ENCODE results near the gene PPP3R2.

PPP3R2 gene

GRCh38 chr9:101632611-101633010, 37.8 kb upstream of the PPP3R2 start:
- H3K4me3 ChIP-seq (ENCODE audit: low read depth, low read length), result no peak overlapping the region
- no peak for DNase-seq (ENCODE audit: low read depth)
- TF ChIP-seq, protein P1, sequence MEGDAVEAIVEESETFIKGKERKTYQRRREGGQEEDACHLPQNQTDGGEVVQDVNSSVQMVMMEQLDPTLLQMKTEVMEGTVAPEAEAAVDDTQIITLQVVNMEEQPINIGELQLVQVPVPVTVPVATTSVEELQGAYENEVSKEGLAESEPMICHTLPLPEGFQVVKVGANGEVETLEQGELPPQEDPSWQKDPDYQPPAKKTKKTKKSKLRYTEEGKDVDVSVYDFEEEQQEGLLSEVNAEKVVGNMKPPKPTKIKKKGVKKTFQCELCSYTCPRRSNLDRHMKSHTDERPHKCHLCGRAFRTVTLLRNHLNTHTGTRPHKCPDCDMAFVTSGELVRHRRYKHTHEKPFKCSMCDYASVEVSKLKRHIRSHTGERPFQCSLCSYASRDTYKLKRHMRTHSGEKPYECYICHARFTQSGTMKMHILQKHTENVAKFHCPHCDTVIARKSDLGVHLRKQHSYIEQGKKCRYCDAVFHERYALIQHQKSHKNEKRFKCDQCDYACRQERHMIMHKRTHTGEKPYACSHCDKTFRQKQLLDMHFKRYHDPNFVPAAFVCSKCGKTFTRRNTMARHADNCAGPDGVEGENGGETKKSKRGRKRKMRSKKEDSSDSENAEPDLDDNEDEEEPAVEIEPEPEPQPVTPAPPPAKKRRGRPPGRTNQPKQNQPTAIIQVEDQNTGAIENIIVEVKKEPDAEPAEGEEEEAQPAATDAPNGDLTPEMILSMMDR (conservative IDR thresholded peaks at IDR 0.05; ENCODE audit: low read depth, low read length), result no peak

DNA sequence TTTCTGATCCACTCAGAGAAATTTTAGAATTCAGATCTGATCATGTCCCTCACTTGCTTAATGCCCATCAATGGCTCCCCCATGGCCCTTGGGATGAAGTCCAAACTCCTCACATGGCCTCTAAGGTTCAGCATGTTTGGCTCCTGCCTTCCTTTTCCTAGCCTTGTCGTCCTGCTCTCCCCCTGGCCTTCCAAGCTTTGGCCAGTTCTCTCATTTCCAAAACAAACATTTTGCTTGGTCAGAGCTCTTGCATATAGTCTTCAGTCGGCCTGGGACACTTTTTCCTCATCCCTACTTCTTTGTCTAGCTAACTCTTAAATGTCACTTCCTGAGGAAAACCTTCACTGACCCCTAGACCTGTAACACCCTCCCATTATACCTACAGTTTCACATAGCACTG, 37.1 kb upstream of the PPP3R2 start:
- no peak overlapping the region for H3K4me3 ChIP-seq (ENCODE audit: low read depth, low read length)
- DNase-seq (ENCODE audit: low read depth), result no peak
- TF ChIP-seq, protein P1 (conservative IDR thresholded peaks at IDR 0.05; ENCODE audit: low read depth, low read length), result no peak

DNA sequence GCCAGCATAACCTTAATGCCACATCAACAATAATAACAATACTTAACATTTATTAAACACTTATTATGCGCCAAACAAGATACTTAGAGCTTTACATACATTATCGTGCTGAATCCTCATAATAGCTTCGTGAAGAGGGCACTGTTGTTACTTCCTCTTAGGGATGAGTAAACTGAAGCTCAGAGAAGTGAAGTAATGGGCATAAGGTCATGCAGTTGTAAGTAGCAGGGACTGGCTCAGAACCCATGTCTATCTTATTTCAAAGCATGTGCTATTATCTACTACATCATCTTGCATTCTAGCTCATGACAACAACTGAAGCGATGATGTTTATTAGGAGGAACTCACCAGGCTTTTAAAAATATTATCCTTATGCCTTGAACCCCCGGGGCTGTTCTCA, 34.9 kb upstream of the PPP3R2 start:
- TF ChIP-seq, protein P1 (conservative IDR thresholded peaks at IDR 0.05; ENCODE audit: low read depth, low read length), result no peak
- no peak overlapping the region for H3K4me3 ChIP-seq (ENCODE audit: low read depth, low read length)
- DNase-seq (ENCODE audit: low read depth), result no peak

- TF ChIP-seq, protein P1 (conservative IDR thresholded peaks at IDR 0.05; ENCODE audit: low read depth, low read length), result no peak
- peak; percentile 10 for DNase-seq (ENCODE audit: low read depth)
- H3K4me3 ChIP-seq (ENCODE audit: low read depth, low read length), result no peak overlapping the region
Measured at GRCh38 chr9:101628173-101628572, 33.4 kb upstream of the PPP3R2 start.

DNA sequence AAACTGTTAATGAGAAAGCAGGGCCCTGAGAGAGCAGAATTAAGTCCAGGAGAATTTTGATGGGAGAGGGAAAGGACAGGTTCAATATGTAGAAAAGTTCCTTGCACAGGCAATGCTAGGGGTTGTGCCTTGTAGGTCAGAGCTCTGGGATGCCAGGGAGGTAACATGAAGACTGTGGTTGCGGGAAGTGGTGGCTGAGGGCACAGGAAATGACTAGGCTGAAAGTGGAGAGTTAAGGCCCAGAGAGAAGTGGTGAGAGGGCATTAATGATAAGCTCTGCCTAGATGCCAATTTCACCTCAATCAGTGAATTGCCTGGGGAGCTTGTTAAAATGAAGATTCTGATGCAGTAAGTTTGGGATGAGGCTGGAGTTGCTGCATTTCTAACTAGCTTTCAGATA, 31.5 kb upstream of the PPP3R2 start:
- H3K4me3 ChIP-seq (ENCODE audit: low read depth, low read length), result no peak overlapping the region
- DNase-seq (ENCODE audit: low read depth), result no peak
- TF ChIP-seq, protein P1 (conservative IDR thresholded peaks at IDR 0.05; ENCODE audit: low read depth, low read length), result no peak

GRCh38 chr9:101625876-101626275, 31.1 kb upstream of the PPP3R2 start:
- DNase-seq (ENCODE audit: low read depth), result no peak
- TF ChIP-seq, protein P1 (conservative IDR thresholded peaks at IDR 0.05; ENCODE audit: low read depth, low read length), result no peak
- H3K4me3 ChIP-seq (ENCODE audit: low read depth, low read length), result no peak overlapping the region

DNA sequence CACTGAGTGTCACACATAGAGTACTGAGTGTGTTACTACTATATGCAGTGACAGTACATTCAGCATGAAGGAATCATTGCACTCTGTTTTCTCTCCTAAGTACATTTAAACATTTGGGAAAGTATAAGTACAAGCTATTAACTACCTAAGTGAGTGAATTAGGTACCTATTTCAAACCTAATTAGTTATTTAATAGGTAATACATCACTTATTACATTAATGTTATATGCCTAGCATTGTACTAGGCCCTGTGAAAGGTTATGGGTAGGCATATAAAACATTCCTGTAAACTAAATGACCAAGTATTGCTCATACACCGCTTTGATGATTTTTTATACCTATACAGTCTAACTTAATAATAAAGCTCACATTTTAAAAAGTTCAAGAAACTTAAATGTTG, 25.7 kb upstream of the PPP3R2 start:
- no peak overlapping the region for H3K4me3 ChIP-seq (ENCODE audit: low read depth, low read length)
- TF ChIP-seq, protein P1 (conservative IDR thresholded peaks at IDR 0.05; ENCODE audit: low read depth, low read length), result no peak

More for the DNA sequence above, 25.7 kb upstream of the PPP3R2 start:
- no peak for DNase-seq (ENCODE audit: low read depth)
